Right cardiac atrium (tissue), 5 donors: ENCODE measurements around the gene TAF5L. TPM values are rescaled to one million over a fixed set of nuclear protein-coding genes. Genes with fewer than 3 reads are reported as not detected.

ENCODE experiments used
- ATAC-seq, 2 donors: fragments of 200-7000 bp; cut with Tn5 transposase; one replicate each; pipeline versions ENCODE4 v1.8.0 to v1.9.1; 2020; ENCODE audit warnings: moderate library complexity in 2 of 2, mild to moderate bottlenecking in 1 of 2
- DNase-seq, 3 donors: peaks; one replicate each; pipeline ENCODE4 v3.0.0-alpha.2; 2020
- H3K27ac ChIP-seq: one replicate; pipeline ENCODE4 v1.5.1; 2013; ENCODE audit warnings: mild to moderate bottlenecking, low read length, control low read depth, moderate library complexity
- H3K27me3 ChIP-seq: one replicate; pipeline ENCODE4 v1.6.1; 2013; ENCODE audit not compliant: control insufficient read depth, insufficient read depth
- H3K4me1 ChIP-seq: one replicate; pipeline ENCODE4 v1.6.1; 2013; ENCODE audit warnings: low read length; ENCODE audit not compliant: control insufficient read depth, insufficient read depth
- H3K4me3 ChIP-seq: one replicate; pipeline ENCODE4 v1.5.1; 2013; ENCODE audit warnings: low read length, control low read depth
- H3K9me3 ChIP-seq: one replicate; pipeline ENCODE4 v1.6.1; 2013; ENCODE audit warnings: low read length; ENCODE audit not compliant: control insufficient read depth
- WGBS: extraction: QIAGEN DNeasy Blood & Tissue Kit; methylation state at CpG from one replicate; pipeline ENCODE4 v1.1.7; 2013; 5-methylcytosine and 5-hydroxymethylcytosine counted together
- intact Hi-C, 4 donors: fragments of 100-400 bp; cut with DNase I; formaldehyde crosslinking; loops; one replicate each; pipeline versions ENCODE4 v1.11.0 to v1.14.0; 2022 to 2023
- polyA plus RNA-seq: library from polyadenylated mRNA; stranded (reverse); fragments of 200-250 nt; gene quantifications from one replicate; pipeline ENCODE4 v1.2.3, GENCODE V29; 2013
- total RNA-seq, 4 donors: library from RNA; stranded (reverse); fragmentation: NEBNext Ultra II Directional; extraction: Animal tissue kit (Norgen Biotek cat#: 25700); gene quantifications; one replicate each; pipeline ENCODE4 v1.2.1, GENCODE V29; 2021
- donor health status: healthy with polysubstance abuse.
- donor health status: DM: no; HTN: yes; CAD: no.
- donor health status: DM: no; HTN: no; CAD: no.
- donor health status: DM: no; HTN: yes; CAD: no; lungs with severe emphysema.
- donor health status: DM: yes; HTN: yes; CAD: no.

The TAF5L gene
- total and polyA plus RNA-seq, 5 donors, result 6.9 to 19.2 (median 12.0) TPM

- intact Hi-C loops, result no loop called here
- no peak for DNase-seq
- no peak overlapping the region for H3K27ac ChIP-seq
- H3K27me3 ChIP-seq, result no peaks in the 10 kb centered on the region
- ATAC-seq, result no peak
- no peak overlapping the region for H3K4me3 ChIP-seq
- no peaks in the 10 kb centered on the region for H3K4me1 ChIP-seq
- no peaks in the 10 kb centered on the region for H3K9me3 ChIP-seq
- 70% methylated on average over 5 of the region's 5 CpGs for WGBS
Measured at GRCh38 chr1:229642376-229642775, 16.5 kb upstream of the TAF5L start.

GRCh38 chr1:229641306-229641705, 15.4 kb upstream of the TAF5L start:
- Histone ChIP-seq H3K4me3 (no peak overlapping the region), H3K9me3 (no peaks in the 10 kb centered on the region), H3K27ac (no peak overlapping the region), H3K4me1 (no peaks in the 10 kb centered on the region), H3K27me3 (no peaks in the 10 kb centered on the region)
- ATAC-seq, result peak; percentile 34 to 46
- no peak for DNase-seq
- WGBS, result 86% methylated on average over 3 of the region's 3 CpGs
- intact Hi-C loops, result no loop called here

- intact Hi-C loops, result no loop called here
- ATAC-seq (no peak), DNase-seq (no peak)
- Histone ChIP-seq H3K9me3 (no peaks in the 10 kb centered on the region), H3K27ac (no peak overlapping the region), H3K4me1 (no peaks in the 10 kb centered on the region), H3K27me3 (no peaks in the 10 kb centered on the region), H3K4me3 (no peak overlapping the region)
- 89% methylated on average over 12 of the region's 12 CpGs for WGBS
Measured at GRCh38 chr1:229640455-229640854, 14.5 kb upstream of the TAF5L start.

GRCh38 chr1:229637746-229638145, 11.8 kb upstream of the TAF5L start:
- Histone ChIP-seq H3K27me3 (no peaks in the 10 kb centered on the region), H3K9me3 (no peaks in the 10 kb centered on the region), H3K4me3 (no peak overlapping the region), H3K4me1 (no peaks in the 10 kb centered on the region), H3K27ac (no peak overlapping the region)
- ATAC-seq (no peak), DNase-seq (peak in 1 of 3 donors; percentile 47)
- WGBS, result 78% methylated on average over 12 of the region's 12 CpGs
- intact Hi-C loops, result no loop called here

- ATAC-seq (peak in 1 of 2 donors; percentile 16), DNase-seq (no peak)
- Histone ChIP-seq H3K4me3 (no peak overlapping the region), H3K9me3 (no peaks in the 10 kb centered on the region), H3K27ac (no peak overlapping the region), H3K27me3 (no peaks in the 10 kb centered on the region), H3K4me1 (no peaks in the 10 kb centered on the region)
- WGBS, result 87% methylated on average over 9 of the region's 9 CpGs
- intact Hi-C loops, result no loop called here
Measured at GRCh38 chr1:229636042-229636441, 10.1 kb upstream of the TAF5L start.

GRCh38 chr1:229631966-229632365, 6.0 kb upstream of the TAF5L start:
- H3K9me3 ChIP-seq, result no peaks in the 10 kb centered on the region
- intact Hi-C loops, result no loop called here
- no peaks in the 10 kb centered on the region for H3K4me1 ChIP-seq
- no peak overlapping the region for H3K4me3 ChIP-seq
- no peak for DNase-seq
- WGBS, result 98% methylated on average over 6 of the region's 6 CpGs
- no peaks in the 10 kb centered on the region for H3K27me3 ChIP-seq
- no peak overlapping the region for H3K27ac ChIP-seq
- no peak for ATAC-seq

- WGBS, result 86% methylated on average over 3 of the region's 3 CpGs
- H3K9me3 ChIP-seq, result no peaks in the 10 kb centered on the region
- ATAC-seq, result no peak
- no peak for DNase-seq
- intact Hi-C loops, result no loop called here
- H3K27me3 ChIP-seq, result no peaks in the 10 kb centered on the region
- no peak overlapping the region for H3K27ac ChIP-seq
- no peak overlapping the region for H3K4me3 ChIP-seq
- H3K4me1 ChIP-seq, result no peaks in the 10 kb centered on the region
Measured at GRCh38 chr1:229631148-229631547, 5.2 kb upstream of the TAF5L start.

- DNase-seq, result no peak
- Histone ChIP-seq H3K27me3 (no peaks in the 10 kb centered on the region), H3K27ac (no peak overlapping the region), H3K9me3 (no peaks in the 10 kb centered on the region), H3K4me3 (no peak overlapping the region), H3K4me1 (peaks cover 3% of the 10 kb centered on the region)
- ATAC-seq, result no peak
- WGBS, result 91% methylated on average over 2 of the region's 2 CpGs
- intact Hi-C loops, result loop anchor here in 3 of 4 donors (5.0 to 10.0 kb wide), 2 partner anchors 72 to 74 kb away; partner anchors contain the start of gene ABCB10 (in 3 of the 3)
Measured at GRCh38 chr1:229629261-229629660, 3.3 kb upstream of the TAF5L start.

- 4% methylated on average over 4 of the region's 4 CpGs for WGBS
- no peak for ATAC-seq
- Histone ChIP-seq H3K4me3 (peak overlapping the region; percentile 95), H3K27me3 (no peaks in the 10 kb centered on the region), H3K9me3 (no peaks in the 10 kb centered on the region), H3K4me1 (peaks cover 8% of the 10 kb centered on the region), H3K27ac (no peak overlapping the region)
- intact Hi-C loops, result loop anchor here (2.0 to 10.0 kb wide), 3 partner anchors 68 to 72 kb away; partner anchors contain the start of gene ABCB10 (in 4 of the 4)
- DNase-seq, result no peak
Measured at GRCh38 chr1:229627003-229627402, 1.1 kb upstream of the TAF5L start.

GRCh38 chr1:229625071-229625914, 629 bp downstream of the TAF5L start:
- H3K4me3 ChIP-seq, result peak overlapping the region; percentile 95
- no peaks in the 10 kb centered on the region for H3K27me3 ChIP-seq
- WGBS, result under 1% methylated on average over 84 of the region's 86 CpGs
- H3K27ac ChIP-seq, result peak overlapping the region; percentile 65
- ATAC-seq (peak; percentile 45 to 54), DNase-seq (peak; percentile 49 to 80 (median 78))
- no peaks in the 10 kb centered on the region for H3K9me3 ChIP-seq
- intact Hi-C loops, result loop anchor here in 3 of 4 donors (5.0 to 10.0 kb wide), 2 partner anchors 68 to 70 kb away; partner anchors contain the start of gene ABCB10 (in 3 of the 3)
- H3K4me1 ChIP-seq, result peaks cover 8% of the 10 kb centered on the region

- Histone ChIP-seq H3K4me3 (peak overlapping the region; percentile 95), H3K27ac (no peak overlapping the region), H3K9me3 (no peaks in the 10 kb centered on the region), H3K4me1 (peaks cover 8% of the 10 kb centered on the region), H3K27me3 (no peaks in the 10 kb centered on the region)
- 41% methylated on average over 9 of the region's 9 CpGs for WGBS
- ATAC-seq (no peak), DNase-seq (no peak)
- intact Hi-C loops, result loop anchor here in 3 of 4 donors (5.0 to 10.0 kb wide), 2 partner anchors 67 to 70 kb away; partner anchors contain the start of gene ABCB10 (in 3 of the 3)
Measured at GRCh38 chr1:229624521-229625070, 1.3 kb downstream of the TAF5L start.
